HL-60 (cell line): ENCODE measurements around the gene PSMA3.

Source experiments
- DNase-seq, 2 experiments: peaks; one replicate each; pipeline ENCODE4 v3.0.0-alpha.2; 2010 to 2020; ENCODE audit warnings: low read depth in 1 of 2, low spot score in 1 of 2
- H3K27ac ChIP-seq: fragments of 250-450 bp; sonication (Bioruptor Pico); replicated peaks from 2 replicates; pipeline ENCODE4 v1.5.1; 2020; ENCODE audit warnings: mild to moderate bottlenecking, moderate library complexity
- H3K27me3 ChIP-seq: fragments of 250-450 bp; sonication (Bioruptor Pico); 2 replicates; pipeline ENCODE4 v1.5.1; 2021; ENCODE audit warnings: mild to moderate bottlenecking, moderate library complexity; ENCODE audit not compliant: insufficient read depth, poor library complexity, severe bottlenecking
- H3K4me3 ChIP-seq: replicated peaks from 2 replicates; pipeline ENCODE4 v1.5.1; 2011; ENCODE audit warnings: mild to moderate bottlenecking, control low read depth, low read length; ENCODE audit not compliant: insufficient read depth
- GABPA ChIP-seq: IDR thresholded peaks from 2 replicates; pipeline ENCODE4 v1.6.1; 2012; ENCODE audit warnings: low read depth
- POLR2AphosphoS5 ChIP-seq: IDR thresholded peaks from 2 replicates; pipeline ENCODE4 v1.6.1; 2012; ENCODE audit warnings: low read depth
- REST ChIP-seq: IDR thresholded peaks from 2 replicates; pipeline ENCODE4 v1.6.1; 2012; ENCODE audit warnings: low read depth; ENCODE audit not compliant: insufficient replicate concordance
- SPI1 ChIP-seq: IDR thresholded peaks from 2 replicates; pipeline ENCODE4 v1.6.1; 2012; ENCODE audit warnings: low read depth, mild to moderate bottlenecking, borderline replicate concordance
- TF ChIP-seq, protein P1 (sequence below): IDR thresholded peaks from one replicate; pipeline ENCODE4 v1.5.1; 2011; ENCODE audit warnings: low read length, control low read depth, inconsistent platforms; ENCODE audit not compliant: insufficient read depth

The PSMA3 gene

GRCh38 chr14:58287607-58288042, 43.0 kb downstream of the PSMA3 start:
- Histone ChIP-seq H3K27me3 (no peaks in the 10 kb centered on the region), H3K4me3 (no peak overlapping the region), H3K27ac (no peak overlapping the region)
- TF ChIP-seq GABPA = no peak
- no peak for DNase-seq

DNA sequence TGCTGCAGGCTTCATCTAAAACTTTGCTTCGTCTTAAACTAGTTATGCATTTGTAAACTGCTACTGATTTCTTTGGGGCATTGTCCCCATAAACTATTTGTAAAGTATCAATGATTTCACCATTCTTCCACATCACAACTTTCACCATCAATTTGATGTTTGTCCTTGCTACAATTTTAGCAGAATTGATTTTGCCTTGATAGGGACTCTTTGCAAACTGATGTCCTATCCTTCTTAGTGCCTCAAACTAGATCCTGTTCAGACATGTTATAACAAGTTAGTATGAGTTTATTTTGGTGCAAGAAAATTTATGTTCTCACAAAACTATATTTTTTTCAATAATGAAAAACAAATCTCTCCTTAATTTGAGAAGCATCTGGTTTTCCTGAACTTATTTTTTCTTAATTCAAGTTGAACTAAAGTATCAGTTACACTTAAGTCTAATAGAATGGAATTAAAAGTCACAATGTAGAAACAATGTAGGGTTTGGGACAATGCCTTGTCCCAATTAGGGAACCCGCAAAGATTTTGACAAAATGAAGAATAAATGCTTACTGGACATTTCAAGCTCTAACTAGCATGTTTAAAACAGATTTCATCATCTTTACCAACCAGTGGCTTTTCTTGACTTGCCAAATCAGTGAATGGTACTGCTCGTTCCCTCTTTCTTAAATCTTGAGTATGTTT, 43.6 kb downstream of the PSMA3 start:
- H3K27me3 ChIP-seq = no peaks in the 10 kb centered on the region
- H3K27ac ChIP-seq = no peak overlapping the region
- H3K4me3 ChIP-seq = no peak overlapping the region
- no peak for TF ChIP-seq REST
- TF ChIP-seq GABPA = no peak
- TF ChIP-seq, protein P1, sequence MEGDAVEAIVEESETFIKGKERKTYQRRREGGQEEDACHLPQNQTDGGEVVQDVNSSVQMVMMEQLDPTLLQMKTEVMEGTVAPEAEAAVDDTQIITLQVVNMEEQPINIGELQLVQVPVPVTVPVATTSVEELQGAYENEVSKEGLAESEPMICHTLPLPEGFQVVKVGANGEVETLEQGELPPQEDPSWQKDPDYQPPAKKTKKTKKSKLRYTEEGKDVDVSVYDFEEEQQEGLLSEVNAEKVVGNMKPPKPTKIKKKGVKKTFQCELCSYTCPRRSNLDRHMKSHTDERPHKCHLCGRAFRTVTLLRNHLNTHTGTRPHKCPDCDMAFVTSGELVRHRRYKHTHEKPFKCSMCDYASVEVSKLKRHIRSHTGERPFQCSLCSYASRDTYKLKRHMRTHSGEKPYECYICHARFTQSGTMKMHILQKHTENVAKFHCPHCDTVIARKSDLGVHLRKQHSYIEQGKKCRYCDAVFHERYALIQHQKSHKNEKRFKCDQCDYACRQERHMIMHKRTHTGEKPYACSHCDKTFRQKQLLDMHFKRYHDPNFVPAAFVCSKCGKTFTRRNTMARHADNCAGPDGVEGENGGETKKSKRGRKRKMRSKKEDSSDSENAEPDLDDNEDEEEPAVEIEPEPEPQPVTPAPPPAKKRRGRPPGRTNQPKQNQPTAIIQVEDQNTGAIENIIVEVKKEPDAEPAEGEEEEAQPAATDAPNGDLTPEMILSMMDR = no peak
- TF ChIP-seq SPI1 = no peak
- TF ChIP-seq POLR2AphosphoS5 = no peak
- DNase-seq = no peak

- Histone ChIP-seq H3K4me3 (no peak overlapping the region), H3K27me3 (no peaks in the 10 kb centered on the region), H3K27ac (no peak overlapping the region)
- no peak for DNase-seq
- TF ChIP-seq GABPA (no peak), REST (no peak), POLR2AphosphoS5 (no peak), SPI1 (no peak)
- TF ChIP-seq, protein P1 = no peak
Measured at GRCh38 chr14:58291646-58292045, 47.0 kb downstream of the PSMA3 start.

DNA sequence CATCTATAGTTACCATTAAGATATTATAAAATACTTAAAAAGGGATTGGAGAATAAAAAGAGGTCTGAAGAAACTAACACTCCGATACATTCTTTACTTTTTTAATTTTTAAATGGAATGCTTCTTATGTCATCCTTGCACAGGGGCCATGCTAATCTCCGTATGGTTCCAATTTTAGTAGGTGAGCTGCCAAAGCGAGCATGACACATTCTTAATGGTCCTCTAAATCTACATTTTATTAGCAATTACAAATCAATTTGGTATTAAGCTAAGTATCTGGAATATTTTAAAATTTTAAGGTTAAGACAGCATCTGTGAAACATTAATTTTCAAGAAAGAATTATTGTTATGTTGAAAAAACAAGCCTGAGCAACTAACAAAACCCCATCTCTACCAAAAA, 47.5 kb downstream of the PSMA3 start:
- no peak for DNase-seq
- TF ChIP-seq REST = no peak
- TF ChIP-seq GABPA = no peak
- no peak for TF ChIP-seq POLR2AphosphoS5
- TF ChIP-seq, protein P1 = no peak
- no peak for TF ChIP-seq SPI1
- H3K4me3 ChIP-seq = no peak overlapping the region

More for the DNA sequence above, 47.5 kb downstream of the PSMA3 start:
- Histone ChIP-seq H3K27me3 (no peaks in the 10 kb centered on the region), H3K27ac (no peak overlapping the region)
